ENCODE measurements around the gene FOXP4. TPM values are rescaled to one million over a fixed set of nuclear protein-coding genes. Genes with fewer than 3 reads are reported as not detected.

Gene FOXP4
- total RNA-seq, 3 donors from 2014 or later: 5.1 to 11.0 (median 5.6) TPM

- H3K4me3 ChIP-seq: no peak overlapping the region
- intact Hi-C loops (cut with DNase I; ENCODE audit: low total_unique reads): no loop called here
- DNase-seq (ENCODE audit: low spot score in 2 of 2): no peak
- no peak overlapping the region for H3K27ac ChIP-seq
- H3K4me1 ChIP-seq: peaks cover 5 to 9% of the 10 kb centered on the region in 2 donors
- no peaks in the 10 kb centered on the region for H3K36me3 ChIP-seq
- H3K9me3 ChIP-seq: no peaks in the 10 kb centered on the region
- no peaks in the 10 kb centered on the region for H3K27me3 ChIP-seq
- TF ChIP-seq POLR2A (IDR thresholded peaks at IDR 0.05) (no peak), POLR2AphosphoS5 (IDR thresholded peaks at IDR 0.05) (no peak), CTCF (IDR thresholded peaks at IDR 0.05) (no peak)
Measured at GRCh38 chr6:41529049-41529448, 17.1 kb upstream of the FOXP4 start.

- H3K4me1 ChIP-seq: peaks cover 5 to 9% of the 10 kb centered on the region in 2 donors
- H3K36me3 ChIP-seq: no peaks in the 10 kb centered on the region
- no peak for TF ChIP-seq POLR2A (IDR thresholded peaks at IDR 0.05)
- no peak for TF ChIP-seq POLR2AphosphoS5 (IDR thresholded peaks at IDR 0.05)
- TF ChIP-seq CTCF (IDR thresholded peaks at IDR 0.05): no peak
- no peaks in the 10 kb centered on the region for H3K27me3 ChIP-seq
- intact Hi-C loops (cut with DNase I; ENCODE audit: low total_unique reads): no loop called here
- DNase-seq (ENCODE audit: low spot score in 2 of 2): no peak
- H3K27ac ChIP-seq: no peak overlapping the region
- H3K4me3 ChIP-seq: no peak overlapping the region
- no peaks in the 10 kb centered on the region for H3K9me3 ChIP-seq
Measured at GRCh38 chr6:41529970-41530369, 16.2 kb upstream of the FOXP4 start.

GRCh38 chr6:41530476-41530875, 15.7 kb upstream of the FOXP4 start:
- TF ChIP-seq CTCF (IDR thresholded peaks at IDR 0.05) (no peak), POLR2A (IDR thresholded peaks at IDR 0.05) (no peak), POLR2AphosphoS5 (IDR thresholded peaks at IDR 0.05) (no peak)
- Histone ChIP-seq H3K27ac (no peak overlapping the region), H3K9me3 (no peaks in the 10 kb centered on the region), H3K4me1 (peaks cover 5 to 10% of the 10 kb centered on the region in 2 donors), H3K27me3 (no peaks in the 10 kb centered on the region), H3K36me3 (no peaks in the 10 kb centered on the region), H3K4me3 (no peak overlapping the region)
- no peak for DNase-seq (ENCODE audit: low spot score in 2 of 2)
- intact Hi-C loops (cut with DNase I; ENCODE audit: low total_unique reads): no loop called here

GRCh38 chr6:41531016-41531415, 15.2 kb upstream of the FOXP4 start:
- intact Hi-C loops (cut with DNase I; ENCODE audit: low total_unique reads): no loop called here
- H3K9me3 ChIP-seq: no peaks in the 10 kb centered on the region
- TF ChIP-seq CTCF (IDR thresholded peaks at IDR 0.05): no peak
- no peak for TF ChIP-seq POLR2AphosphoS5 (IDR thresholded peaks at IDR 0.05)
- no peak for TF ChIP-seq POLR2A (IDR thresholded peaks at IDR 0.05)
- no peak overlapping the region for H3K4me3 ChIP-seq
- H3K27me3 ChIP-seq: no peaks in the 10 kb centered on the region
- no peaks in the 10 kb centered on the region for H3K36me3 ChIP-seq
- no peak for DNase-seq (ENCODE audit: low spot score in 2 of 2)
- H3K4me1 ChIP-seq: peaks cover 5 to 15% of the 10 kb centered on the region in 2 donors
- no peak overlapping the region for H3K27ac ChIP-seq

GRCh38 chr6:41531591-41532582, 14.3 kb upstream of the FOXP4 start:
- Histone ChIP-seq H3K27me3 (no peaks in the 10 kb centered on the region), H3K27ac (peak overlapping the region in 1 of 2 donors; percentile 35), H3K4me3 (peak overlapping the region in 2 of 3 donors; percentile 11 to 40), H3K4me1 (peaks cover 5 to 16% of the 10 kb centered on the region in 2 donors), H3K36me3 (no peaks in the 10 kb centered on the region), H3K9me3 (no peaks in the 10 kb centered on the region)
- DNase-seq (ENCODE audit: low spot score in 2 of 2): no peak
- intact Hi-C loops (cut with DNase I; ENCODE audit: low total_unique reads): no loop called here
- no peak for TF ChIP-seq POLR2AphosphoS5 (IDR thresholded peaks at IDR 0.05)
- TF ChIP-seq POLR2A (IDR thresholded peaks at IDR 0.05): no peak
- TF ChIP-seq CTCF (IDR thresholded peaks at IDR 0.05): no peak

All from breast epithelium (tissue), 4 donors.